Osteoblast (primary cell): ENCODE results near the gene ASCC1. TPM values are rescaled to one million over a fixed set of nuclear protein-coding genes. Genes with fewer than 3 reads are reported as not detected.

Experiments used
- DNase-seq: peaks from one replicate; pipeline ENCODE4 v3.0.0; 2011; ENCODE audit warnings: low spot score, mixed read lengths; ENCODE audit not compliant: insufficient read length; ENCODE audit errors: missing footprints
- H2AFZ ChIP-seq: 2 replicates; pipeline ENCODE4 v1.6.0; 2011; ENCODE audit warnings: mild to moderate bottlenecking, low read length
- H3K27ac ChIP-seq: 2 replicates; pipeline ENCODE4 v1.5.1; 2011; ENCODE audit warnings: mild to moderate bottlenecking, low read depth, low read length, moderate library complexity
- H3K27me3 ChIP-seq: 2 replicates; pipeline ENCODE4 v1.6.0; 2012; ENCODE audit warnings: mild to moderate bottlenecking, control low read depth, inconsistent platforms, low read length, moderate library complexity; ENCODE audit not compliant: insufficient read depth
- H3K36me3 ChIP-seq: 2 replicates; pipeline ENCODE4 v1.5.1; 2011; ENCODE audit warnings: mild to moderate bottlenecking, low read length, control low read depth, moderate library complexity; ENCODE audit not compliant: insufficient read depth
- H3K4me1 ChIP-seq: 2 replicates; pipeline ENCODE4 v1.5.1; 2011; ENCODE audit warnings: mild to moderate bottlenecking, low read length, control low read depth, moderate library complexity; ENCODE audit not compliant: insufficient read depth
- H3K4me2 ChIP-seq: 2 replicates; pipeline ENCODE4 v1.6.0; 2011; ENCODE audit warnings: mild to moderate bottlenecking, low read length; ENCODE audit not compliant: insufficient read depth
- H3K4me3 ChIP-seq: fragments of 200-600 bp; sonication (generic); 3 replicates; pipeline ENCODE4 v1.5.1; 2012; ENCODE audit warnings: mild to moderate bottlenecking, low read length, inconsistent platforms; ENCODE audit not compliant: insufficient read depth
- H3K79me2 ChIP-seq: 2 replicates; pipeline ENCODE4 v1.6.0; 2012; ENCODE audit warnings: mild to moderate bottlenecking, low read length, control low read depth, inconsistent platforms; ENCODE audit not compliant: insufficient read depth
- H3K9me3 ChIP-seq: 2 replicates; pipeline ENCODE4 v1.5.1; 2011; ENCODE audit warnings: low read depth, low read length, control low read depth
- H4K20me1 ChIP-seq: 2 replicates; pipeline ENCODE4 v1.6.0; 2012; ENCODE audit warnings: mild to moderate bottlenecking, low read length, control low read depth; ENCODE audit not compliant: insufficient read depth
- CTCF ChIP-seq: IDR thresholded peaks from 2 replicates; pipeline ENCODE4 v1.5.1; 2011; ENCODE audit warnings: mild to moderate bottlenecking, low read depth, low read length, moderate library complexity; ENCODE audit errors: extremely low read depth
- total RNA-seq: library from RNA; depleted of rRNA; stranded (reverse); fragments of >200 nt; gene quantifications from 2 replicates; pipeline ENCODE4 v1.2.3, GENCODE V29; 2012

ASCC1 gene
- total RNA-seq, 1 donor: 40.2 TPM

DNA sequence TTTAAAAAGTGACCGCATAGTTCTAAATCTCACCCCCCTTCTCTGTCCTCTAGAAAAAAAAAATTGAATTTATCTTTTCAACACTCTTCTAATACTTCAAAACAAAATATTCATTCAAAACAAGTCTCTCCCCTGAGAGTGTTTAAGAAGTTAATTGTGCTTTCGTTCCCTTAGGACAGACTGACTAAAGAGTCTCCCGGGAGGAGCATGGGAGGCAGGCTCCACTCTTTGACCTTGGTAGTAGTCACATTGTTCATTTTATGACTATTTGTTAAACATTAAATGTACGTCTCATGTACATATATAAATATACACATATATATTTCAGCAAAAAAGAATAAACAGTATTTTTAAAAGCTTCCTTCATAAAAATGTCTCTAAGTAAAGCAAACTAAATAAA is 92.5 kb downstream of the ASCC1 start:
- Histone ChIP-seq H3K4me3 (no peak overlapping the region), H3K27me3 (no peaks in the 10 kb centered on the region), H3K4me1 (peaks cover 15% of the 10 kb centered on the region), H3K36me3 (no peaks in the 10 kb centered on the region), H3K27ac (no peak overlapping the region), H4K20me1 (no peaks in the 10 kb centered on the region), H3K9me3 (no peaks in the 10 kb centered on the region), H2AFZ (no peak overlapping the region), H3K79me2 (no peaks in the 10 kb centered on the region), H3K4me2 (no peak overlapping the region)
- no peak for TF ChIP-seq CTCF
- no peak for DNase-seq

- Histone ChIP-seq H3K27ac (no peak overlapping the region), H3K36me3 (no peaks in the 10 kb centered on the region), H3K4me2 (no peak overlapping the region), H3K4me1 (peaks cover 15% of the 10 kb centered on the region), H3K27me3 (no peaks in the 10 kb centered on the region), H4K20me1 (no peaks in the 10 kb centered on the region), H3K9me3 (no peaks in the 10 kb centered on the region), H3K79me2 (no peaks in the 10 kb centered on the region), H2AFZ (no peak overlapping the region), H3K4me3 (no peak overlapping the region)
- no peak for DNase-seq
- TF ChIP-seq CTCF: no peak
Observed at GRCh38 chr10:72122221-72122620, 93.9 kb downstream of the ASCC1 start.

- no peak for TF ChIP-seq CTCF
- Histone ChIP-seq H3K79me2 (no peaks in the 10 kb centered on the region), H3K4me2 (no peak overlapping the region), H3K4me1 (peaks cover 15% of the 10 kb centered on the region), H3K27me3 (no peaks in the 10 kb centered on the region), H3K4me3 (no peak overlapping the region), H3K36me3 (no peaks in the 10 kb centered on the region), H3K27ac (no peak overlapping the region), H3K9me3 (no peaks in the 10 kb centered on the region), H4K20me1 (no peaks in the 10 kb centered on the region), H2AFZ (no peak overlapping the region)
- DNase-seq: peak; percentile 15
Observed at GRCh38 chr10:72121389-72121788, 94.7 kb downstream of the ASCC1 start.

- no peaks in the 10 kb centered on the region for H4K20me1 ChIP-seq
- no peak overlapping the region for H2AFZ ChIP-seq
- no peaks in the 10 kb centered on the region for H3K27me3 ChIP-seq
- no peaks in the 10 kb centered on the region for H3K4me1 ChIP-seq
- no peak for DNase-seq
- no peaks in the 10 kb centered on the region for H3K36me3 ChIP-seq
- no peaks in the 10 kb centered on the region for H3K79me2 ChIP-seq
- TF ChIP-seq CTCF: no peak
- H3K27ac ChIP-seq: no peak overlapping the region
- no peaks in the 10 kb centered on the region for H3K9me3 ChIP-seq
- no peak overlapping the region for H3K4me2 ChIP-seq
- no peak overlapping the region for H3K4me3 ChIP-seq
Observed at GRCh38 chr10:72116372-72116771, 99.7 kb downstream of the ASCC1 start.
